H9 (cell line): ENCODE data around the gene AZI2. TPM values are rescaled to one million over a fixed set of nuclear protein-coding genes. Genes with fewer than 3 reads are reported as not detected.

Experiments
- DNase-seq: peaks from one replicate; pipeline ENCODE4 v3.0.0-alpha.2; 2017
- H2AFZ ChIP-seq: one replicate; pipeline ENCODE4 v1.6.1; 2013; ENCODE audit warnings: mild to moderate bottlenecking, low read length, control low read depth, moderate library complexity
- H2AK5ac ChIP-seq: 2 replicates; pipeline ENCODE4 v1.6.1; 2013; ENCODE audit warnings: low read length, control low read depth, mixed read lengths; ENCODE audit not compliant: insufficient read length
- H2BK120ac ChIP-seq: one replicate; pipeline ENCODE4 v1.6.1; 2013; ENCODE audit warnings: low read depth, mild to moderate bottlenecking, low read length, control low read depth, inconsistent platforms; ENCODE audit not compliant: poor library complexity, severe bottlenecking
- H2BK12ac ChIP-seq: 2 replicates; pipeline ENCODE4 v1.6.1; 2013; ENCODE audit warnings: low read length, control low read depth, mixed read lengths, low read depth; ENCODE audit not compliant: insufficient read length
- H2BK15ac ChIP-seq: 2 replicates; pipeline ENCODE4 v1.6.1; 2013; ENCODE audit warnings: low read depth, low read length, control low read depth
- H2BK20ac ChIP-seq: one replicate; pipeline ENCODE4 v1.6.1; 2013; ENCODE audit warnings: low read depth, mild to moderate bottlenecking, low read length, control low read depth, inconsistent platforms; ENCODE audit not compliant: poor library complexity, severe bottlenecking
- H2BK5ac ChIP-seq: 2 replicates; pipeline ENCODE4 v1.6.1; 2013; ENCODE audit warnings: low read length, control low read depth, mixed read lengths; ENCODE audit not compliant: insufficient read length
- H3K14ac ChIP-seq: 2 replicates; pipeline ENCODE4 v1.6.1; 2013; ENCODE audit warnings: low read length, control low read depth; ENCODE audit not compliant: insufficient read depth
- H3K18ac ChIP-seq: 2 replicates; pipeline ENCODE4 v1.6.1; 2013; ENCODE audit warnings: low read depth, mild to moderate bottlenecking, mixed read lengths, low read length, control low read depth; ENCODE audit not compliant: insufficient read length
- H3K23ac ChIP-seq: 2 replicates; pipeline ENCODE4 v1.6.1; 2013; ENCODE audit warnings: low read length, control low read depth, mixed read lengths, low read depth; ENCODE audit not compliant: insufficient read length
- H3K23me2 ChIP-seq: 2 replicates; pipeline ENCODE4 v1.6.1; 2013; ENCODE audit warnings: low read depth, mild to moderate bottlenecking, mixed read lengths, low read length, control low read depth; ENCODE audit not compliant: insufficient read length, poor library complexity, severe bottlenecking
- H3K27ac ChIP-seq: 2 replicates; pipeline ENCODE4 v1.5.1; 2013; ENCODE audit warnings: low read length, control low read depth, mixed read lengths, low read depth; ENCODE audit not compliant: insufficient read length
- H3K27me3 ChIP-seq: 2 replicates; pipeline ENCODE4 v1.6.1; 2013; ENCODE audit warnings: low read length, control low read depth, inconsistent platforms; ENCODE audit not compliant: insufficient read depth
- H3K4ac ChIP-seq: 2 replicates; pipeline ENCODE4 v1.6.1; 2013; ENCODE audit warnings: low read depth, mild to moderate bottlenecking, control low read depth, inconsistent platforms, low read length, moderate library complexity
- H3K4me1 ChIP-seq: 2 replicates; pipeline ENCODE4 v1.6.1; 2013; ENCODE audit warnings: low read length, control low read depth, inconsistent platforms; ENCODE audit not compliant: insufficient read depth
- H3K4me2 ChIP-seq: 2 replicates; pipeline ENCODE4 v1.6.1; 2013; ENCODE audit warnings: low read length, control low read depth, mixed read lengths; ENCODE audit not compliant: insufficient read length, insufficient read depth
- H3K56ac ChIP-seq: 2 replicates; pipeline ENCODE4 v1.6.1; 2013; ENCODE audit warnings: low read depth, mild to moderate bottlenecking, mixed read lengths, low read length, control low read depth; ENCODE audit not compliant: insufficient read length
- H3K79me1 ChIP-seq: 2 replicates; pipeline ENCODE4 v1.6.1; 2013; ENCODE audit warnings: low read depth, mild to moderate bottlenecking, moderate library complexity, low read length, control low read depth, inconsistent platforms; ENCODE audit not compliant: insufficient read depth, poor library complexity, severe bottlenecking
- H3K79me2 ChIP-seq: 2 replicates; pipeline ENCODE4 v1.6.1; 2013; ENCODE audit warnings: low read length, control low read depth, inconsistent platforms; ENCODE audit not compliant: insufficient read depth
- H3K9ac ChIP-seq: 2 replicates; pipeline ENCODE4 v1.6.1; 2013; ENCODE audit warnings: low read length, control low read depth, mixed read lengths; ENCODE audit not compliant: insufficient read length; ENCODE audit errors: extremely low read depth
- H3K9me3 ChIP-seq: one replicate; pipeline ENCODE4 v1.6.1; 2013; ENCODE audit warnings: low read depth, low read length, inconsistent platforms; ENCODE audit not compliant: control insufficient read depth
- H3T11ph ChIP-seq: one replicate; pipeline ENCODE4 v1.6.1; 2013; ENCODE audit warnings: mild to moderate bottlenecking, low read length, control low read depth, inconsistent platforms
- H4K20me1 ChIP-seq: one replicate; pipeline ENCODE4 v1.6.1; 2013; ENCODE audit not compliant: control insufficient read depth, insufficient read length, insufficient read depth
- H4K5ac ChIP-seq: 2 replicates; pipeline ENCODE4 v1.6.1; 2013; ENCODE audit warnings: low read depth, mild to moderate bottlenecking, mixed read lengths, low read length, control low read depth; ENCODE audit not compliant: insufficient read length
- H4K8ac ChIP-seq: replicated peaks from 2 replicates; pipeline ENCODE4 v1.6.1; 2013; ENCODE audit warnings: low read length, control low read depth, mixed read lengths, low read depth; ENCODE audit not compliant: insufficient read length
- H4K91ac ChIP-seq: 2 replicates; pipeline ENCODE4 v1.6.1; 2013; ENCODE audit warnings: low read depth, mild to moderate bottlenecking, moderate library complexity, mixed read lengths, low read length, control low read depth; ENCODE audit not compliant: insufficient read length
- H3K27ac Mint-ChIP-seq, 3 experiments: 2 replicates in 2 of 3; 3 replicates in 1 of 3; pipeline ENCODE4 v1.8.0; 2020 to 2021; ENCODE audit warnings: mixed read lengths in 3 of 3, mild to moderate bottlenecking in 1 of 3, moderate library complexity in 1 of 3
- H3K27me3 Mint-ChIP-seq: 2 replicates; pipeline ENCODE4 v1.8.0; 2021; ENCODE audit warnings: low read depth, mild to moderate bottlenecking, moderate library complexity, mixed read lengths
- H3K36me3 Mint-ChIP-seq, 3 experiments: 2 replicates in 2 of 3; 3 replicates in 1 of 3; pipeline ENCODE4 v1.8.0; 2020 to 2021; ENCODE audit warnings: low read depth in 3 of 3, mixed read lengths in 3 of 3; ENCODE audit not compliant: insufficient read depth in 1 of 3
- H3K4me1 Mint-ChIP-seq, 2 experiments: 2 replicates each; pipeline ENCODE4 v1.8.0; 2020; ENCODE audit warnings: mixed read lengths in 2 of 2
- H3K4me3 Mint-ChIP-seq, 2 experiments: 2 replicates in 1 of 2; 3 replicates in 1 of 2; pipeline ENCODE4 v1.8.0; 2020 to 2021; ENCODE audit warnings: mild to moderate bottlenecking in 2 of 2, mixed read lengths in 2 of 2, moderate library complexity in 1 of 2
- H3K9me3 Mint-ChIP-seq, 2 experiments: 2 replicates in 1 of 2; 3 replicates in 1 of 2; pipeline ENCODE4 v1.8.0; 2020; ENCODE audit warnings: mild to moderate bottlenecking in 2 of 2, mixed read lengths in 2 of 2, moderate library complexity in 1 of 2
- WGBS: extraction: QIAGEN DNeasy Blood & Tissue Kit; methylation state at CpG from one replicate; pipeline ENCODE4 v1.1.7; 2013; ENCODE audit warnings: missing lambda C conversion rate, low lambda C conversion rate, mixed read lengths; ENCODE audit not compliant: insufficient read length; ENCODE audit errors: extremely low coverage; 5-methylcytosine and 5-hydroxymethylcytosine counted together
- total RNA-seq: library from RNA; stranded (reverse); gene quantifications from 2 replicates; pipeline ENCODE4 v1.2.1, GENCODE V29; 2021
- TF ChIP-seq, protein P1 (sequence below): fragments of 200-600 bp; sonication (generic); conservative IDR thresholded peaks from 3 replicates; pipeline ENCODE4 v1.8.0; 2021; ENCODE audit warnings: antibody characterized with exemption, mild to moderate bottlenecking

The AZI2 gene
- total RNA-seq, 1 experiment from 2014 or later: 36.7 TPM

DNA sequence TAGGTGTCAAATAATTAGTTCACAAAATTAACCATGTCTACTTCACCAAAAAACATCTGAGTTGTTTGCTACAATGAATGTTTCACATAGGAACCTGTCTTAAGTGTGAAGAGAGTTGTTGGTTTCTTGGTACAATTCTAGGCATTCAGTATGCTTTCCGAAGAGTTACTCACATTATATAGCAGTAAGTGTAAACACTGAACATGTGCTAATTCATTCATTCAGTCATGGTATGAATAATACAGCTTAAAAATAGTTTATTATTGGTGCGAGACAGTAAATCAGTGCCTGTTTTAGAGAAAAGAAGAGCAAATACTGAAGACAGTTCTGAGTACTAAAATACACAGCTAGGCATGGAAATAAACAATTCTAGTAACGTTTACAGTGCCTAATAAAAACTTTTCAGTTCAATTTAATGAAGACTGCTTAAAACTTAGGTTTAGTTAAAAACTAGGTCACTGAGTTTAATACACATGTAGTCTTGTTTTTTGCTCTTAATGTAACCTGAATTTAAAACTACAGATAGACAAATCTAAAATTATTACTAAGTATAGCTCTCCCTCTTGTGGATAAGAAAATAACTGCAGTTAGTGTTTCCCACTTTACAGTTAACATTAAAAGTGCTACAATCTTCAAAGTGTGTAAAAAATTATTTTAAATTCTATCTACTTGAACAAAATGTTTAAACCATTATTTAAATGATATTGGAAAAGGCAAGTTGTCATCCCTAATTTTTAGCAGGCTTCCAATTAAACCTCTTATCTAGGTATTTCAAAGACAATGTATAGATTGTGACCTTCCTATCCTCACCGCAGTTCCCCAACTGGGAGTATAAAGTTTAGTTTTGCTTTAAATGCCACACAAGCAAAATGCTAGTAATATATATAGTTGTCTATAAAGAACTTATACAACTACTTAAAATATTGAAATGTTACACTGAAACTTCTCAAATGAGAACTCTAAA, 20.2 kb downstream of the AZI2 start:
- Histone ChIP-seq H3K79me1 (no peaks in the 10 kb centered on the region), H3T11ph (no peak overlapping the region), H3K18ac (no peak overlapping the region), H3K79me2 (no peaks in the 10 kb centered on the region), H3K23me2 (no peaks in the 10 kb centered on the region), H3K56ac (no peak overlapping the region), H2AFZ (no peak overlapping the region), H3K9ac (no peak overlapping the region), H3K9me3 (no peaks in the 10 kb centered on the region), H3K27ac (no peak overlapping the region), H3K4me2 (no peak overlapping the region), H4K5ac (no peak overlapping the region), H3K27me3 (no peaks in the 10 kb centered on the region), H3K23ac (no peak overlapping the region), H4K91ac (no peak overlapping the region), H2AK5ac (no peak overlapping the region), H2BK20ac (no peak overlapping the region), H2BK5ac (no peak overlapping the region), H2BK15ac (no peak overlapping the region), H2BK120ac (no peak overlapping the region), H4K20me1 (no peaks in the 10 kb centered on the region), H3K14ac (no peak overlapping the region), H2BK12ac (no peak overlapping the region), H3K4ac (no peak overlapping the region), H3K4me1 (no peaks in the 10 kb centered on the region), H4K8ac (no peak overlapping the region)
- Mint-ChIP-seq H3K4me3 (no peak overlapping the region), H3K9me3 (no peaks in the 10 kb centered on the region), H3K27ac (no peak overlapping the region), H3K36me3 (peaks cover 0 to 25% (median 8%) of the 10 kb centered on the region in 3 experiments; a peak in 4 of 7 replicates), H3K27me3 (no peaks in the 10 kb centered on the region), H3K4me1 (no peaks in the 10 kb centered on the region; a peak in 1 of 4 replicates)
- TF ChIP-seq, protein P1, sequence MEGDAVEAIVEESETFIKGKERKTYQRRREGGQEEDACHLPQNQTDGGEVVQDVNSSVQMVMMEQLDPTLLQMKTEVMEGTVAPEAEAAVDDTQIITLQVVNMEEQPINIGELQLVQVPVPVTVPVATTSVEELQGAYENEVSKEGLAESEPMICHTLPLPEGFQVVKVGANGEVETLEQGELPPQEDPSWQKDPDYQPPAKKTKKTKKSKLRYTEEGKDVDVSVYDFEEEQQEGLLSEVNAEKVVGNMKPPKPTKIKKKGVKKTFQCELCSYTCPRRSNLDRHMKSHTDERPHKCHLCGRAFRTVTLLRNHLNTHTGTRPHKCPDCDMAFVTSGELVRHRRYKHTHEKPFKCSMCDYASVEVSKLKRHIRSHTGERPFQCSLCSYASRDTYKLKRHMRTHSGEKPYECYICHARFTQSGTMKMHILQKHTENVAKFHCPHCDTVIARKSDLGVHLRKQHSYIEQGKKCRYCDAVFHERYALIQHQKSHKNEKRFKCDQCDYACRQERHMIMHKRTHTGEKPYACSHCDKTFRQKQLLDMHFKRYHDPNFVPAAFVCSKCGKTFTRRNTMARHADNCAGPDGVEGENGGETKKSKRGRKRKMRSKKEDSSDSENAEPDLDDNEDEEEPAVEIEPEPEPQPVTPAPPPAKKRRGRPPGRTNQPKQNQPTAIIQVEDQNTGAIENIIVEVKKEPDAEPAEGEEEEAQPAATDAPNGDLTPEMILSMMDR: peak; percentile 86
- DNase-seq: no peak
- no CpG with 5 or more reads among the region's 4 CpGs for WGBS
